Measurements from ENCODE around the gene CORO1C. TPM values are rescaled to one million over a fixed set of nuclear protein-coding genes. Genes with fewer than 3 reads are reported as not detected.

Gene CORO1C
- total and polyA plus RNA-seq, 9 of the 15 experiments (the other 6 are each of a cell fraction or from before 2014, with no cell fraction given) = 55.2 to 280 (median 150) TPM

DNA sequence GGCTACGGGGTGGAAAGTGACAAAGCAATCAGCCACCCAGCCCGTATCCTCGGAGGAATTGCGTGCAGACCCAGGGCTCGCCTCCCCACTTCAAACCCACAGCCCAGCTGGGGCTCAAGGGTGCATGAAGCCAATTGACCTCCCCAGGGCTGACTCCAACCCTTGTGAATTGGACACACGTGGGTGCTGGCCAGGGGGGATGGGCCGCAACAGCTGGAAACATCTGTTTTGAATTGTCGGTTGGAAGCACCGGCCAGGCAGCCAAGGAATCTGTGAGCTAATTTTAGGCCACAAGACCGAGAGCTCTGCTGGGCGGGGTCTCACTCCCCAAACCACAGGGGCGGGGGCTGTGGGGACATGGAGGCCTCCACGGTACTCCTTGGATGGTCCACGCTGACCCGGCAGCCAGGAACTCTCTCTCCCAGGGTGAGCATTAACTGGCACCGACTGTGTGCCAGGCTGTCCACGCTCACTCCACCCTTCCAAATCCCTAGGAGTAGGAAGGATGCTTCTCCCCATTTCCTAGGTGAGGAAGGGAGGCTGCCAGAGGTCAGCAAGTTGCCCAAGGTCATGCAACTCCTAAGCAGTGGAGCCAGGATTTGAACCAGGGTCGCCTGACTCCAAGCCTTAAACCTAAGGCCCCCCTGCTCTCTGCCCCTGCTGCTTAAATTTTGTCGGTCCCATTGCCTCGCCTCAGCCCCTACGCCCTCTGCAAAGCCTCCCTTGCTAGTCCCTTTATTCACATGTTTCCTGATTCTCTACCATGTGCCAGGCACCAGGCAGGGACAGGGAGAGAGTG lies 121.6 kb downstream of the CORO1C start:
- WGBS (ENCODE audit: insufficient coverage, low coverage, missing lambda C conversion rate) = 39% methylated on average over 21 of the region's 21 CpGs
- intact Hi-C loops (cut with micrococcal nuclease) = no loop called here

More for the DNA sequence above, 121.6 kb downstream of the CORO1C start:
- H3K36me3 ChIP-seq (ENCODE audit: control insufficient read depth, insufficient read depth, low read length) = no peaks in the 10 kb centered on the region
- CTCF ChIA-PET (ENCODE audit: low intra/inter-chr PET ratio) = no interaction called here
- TF ChIP-seq CBFA2T3 (IDR thresholded peaks at IDR 0.05) (peak; percentile 33; the same call in 1 of the 2 replicates), XRCC5 (IDR thresholded peaks at IDR 0.05; ENCODE audit: low read depth, low read length) (no peak), ATF1 (CRISPR knock-in tag; IDR thresholded peaks at IDR 0.05) (no peak), ATF1 (tag; IDR thresholded peaks at IDR 0.05) (no peak), SRF (CRISPR knock-in tag; IDR thresholded peaks at IDR 0.05) (no peak), DACH1 (IDR thresholded peaks at IDR 0.05; ENCODE audit: partially characterized antibody) (peak; percentile 9), ESRRA (IDR thresholded peaks at IDR 0.05; ENCODE audit: borderline replicate concordance, low read depth) (peak; percentile 82), NCOA4 (IDR thresholded peaks at IDR 0.05; ENCODE audit: partially characterized antibody) (no peak), ETV1 (tag; conservative IDR thresholded peaks at IDR 0.05; ENCODE audit: low read depth) (no peak), SMAD3 (CRISPR knock-in tag; conservative IDR thresholded peaks at IDR 0.05) (no peak), HDAC8 (tag; IDR thresholded peaks at IDR 0.05) (no peak)
- TF ChIP-seq, protein P1, sequence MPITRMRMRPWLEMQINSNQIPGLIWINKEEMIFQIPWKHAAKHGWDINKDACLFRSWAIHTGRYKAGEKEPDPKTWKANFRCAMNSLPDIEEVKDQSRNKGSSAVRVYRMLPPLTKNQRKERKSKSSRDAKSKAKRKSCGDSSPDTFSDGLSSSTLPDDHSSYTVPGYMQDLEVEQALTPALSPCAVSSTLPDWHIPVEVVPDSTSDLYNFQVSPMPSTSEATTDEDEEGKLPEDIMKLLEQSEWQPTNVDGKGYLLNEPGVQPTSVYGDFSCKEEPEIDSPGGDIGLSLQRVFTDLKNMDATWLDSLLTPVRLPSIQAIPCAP (CRISPR knock-in tag; IDR thresholded peaks at IDR 0.05; ENCODE audit: borderline replicate concordance) = no peak
- TF ChIP-seq, protein P2, sequence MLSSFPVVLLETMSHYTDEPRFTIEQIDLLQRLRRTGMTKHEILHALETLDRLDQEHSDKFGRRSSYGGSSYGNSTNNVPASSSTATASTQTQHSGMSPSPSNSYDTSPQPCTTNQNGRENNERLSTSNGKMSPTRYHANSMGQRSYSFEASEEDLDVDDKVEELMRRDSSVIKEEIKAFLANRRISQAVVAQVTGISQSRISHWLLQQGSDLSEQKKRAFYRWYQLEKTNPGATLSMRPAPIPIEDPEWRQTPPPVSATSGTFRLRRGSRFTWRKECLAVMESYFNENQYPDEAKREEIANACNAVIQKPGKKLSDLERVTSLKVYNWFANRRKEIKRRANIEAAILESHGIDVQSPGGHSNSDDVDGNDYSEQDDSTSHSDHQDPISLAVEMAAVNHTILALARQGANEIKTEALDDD (IDR thresholded peaks at IDR 0.05) = no peak
- TF ChIP-seq, protein P3, sequence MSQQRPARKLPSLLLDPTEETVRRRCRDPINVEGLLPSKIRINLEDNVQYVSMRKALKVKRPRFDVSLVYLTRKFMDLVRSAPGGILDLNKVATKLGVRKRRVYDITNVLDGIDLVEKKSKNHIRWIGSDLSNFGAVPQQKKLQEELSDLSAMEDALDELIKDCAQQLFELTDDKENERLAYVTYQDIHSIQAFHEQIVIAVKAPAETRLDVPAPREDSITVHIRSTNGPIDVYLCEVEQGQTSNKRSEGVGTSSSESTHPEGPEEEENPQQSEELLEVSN (IDR thresholded peaks at IDR 0.05; ENCODE audit: borderline replicate concordance in 1 of 2, extremely low read depth in 1 of 2, insufficient read depth in 1 of 2, insufficient read length in 1 of 2, low read depth in 1 of 2, low read length in 1 of 2, poor library complexity in 1 of 2, severe bottlenecking in 1 of 2) = no peak
- TF ChIP-seq, protein P4, sequence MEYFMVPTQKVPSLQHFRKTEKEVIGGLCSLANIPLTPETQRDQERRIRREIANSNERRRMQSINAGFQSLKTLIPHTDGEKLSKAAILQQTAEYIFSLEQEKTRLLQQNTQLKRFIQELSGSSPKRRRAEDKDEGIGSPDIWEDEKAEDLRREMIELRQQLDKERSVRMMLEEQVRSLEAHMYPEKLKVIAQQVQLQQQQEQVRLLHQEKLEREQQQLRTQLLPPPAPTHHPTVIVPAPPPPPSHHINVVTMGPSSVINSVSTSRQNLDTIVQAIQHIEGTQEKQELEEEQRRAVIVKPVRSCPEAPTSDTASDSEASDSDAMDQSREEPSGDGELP (CRISPR knock-in tag; IDR thresholded peaks at IDR 0.05; ENCODE audit: borderline replicate concordance) = peak; percentile 85
- FAIRE-seq = no peak
- BruUV-seq (replicated peaks) = no TSS peak
- in situ Hi-C loops (cut with MboI) = no loop called here
- peaks cover 9 to 16% of the 10 kb centered on the region in 2 experiments for H3K4me1 ChIP-seq (replicated peaks in 1 of 2; ENCODE audit: control insufficient read depth in 2 of 2, insufficient read depth in 2 of 2, low read length in 2 of 2)
- no peaks in the 10 kb centered on the region for H3K27me3 ChIP-seq (ENCODE audit: control insufficient read depth in 2 of 2, insufficient read depth in 2 of 2, low read length in 2 of 2)
- H3K9ac ChIP-seq (ENCODE audit: insufficient read depth in 1 of 2, low read depth in 2 of 2, low read length in 2 of 2) = peak overlapping the region in 1 of 2 experiments; percentile 43; a peak in 2 of 4 replicates
- peak in 3 of 4 experiments; percentile 41 to 54 (median 45) for DNase-seq (ENCODE audit: extremely low read depth in 1 of 4, low spot score in 3 of 4)
- H3K9me1 ChIP-seq (ENCODE audit: control insufficient read depth, insufficient read depth, low read length) = no peaks in the 10 kb centered on the region
- H3K4me3 ChIP-seq = no peak overlapping the region
- no peak overlapping the region for H2AFZ ChIP-seq (ENCODE audit: low read depth, low read length)
- H3K4me2 ChIP-seq (ENCODE audit: insufficient read depth, low read length) = no peak overlapping the region
- ATAC-seq = peak; percentile 16
- no peak overlapping the region for H3K27ac ChIP-seq (ENCODE audit: extremely low read depth, low read depth, low read length)
- POLR2A ChIA-PET = interaction anchor here (0.5 to 1.1 kb wide), 3 partner anchors 19 to 207 kb away, joined by 3 to 4 read pairs (median 3); no protein-coding TSS in a partner anchor
- H3K9me3 ChIP-seq (replicated peaks; ENCODE audit: control insufficient read depth, insufficient read depth, low read depth, low read length) = no peaks in the 10 kb centered on the region
- H3K79me2 ChIP-seq (ENCODE audit: control insufficient read depth, insufficient read depth, low read length) = no peaks in the 10 kb centered on the region
- H4K20me1 ChIP-seq (replicated peaks; ENCODE audit: control insufficient read depth, insufficient read depth, low read length) = no peaks in the 10 kb centered on the region
